CD4-positive, CD25-positive, alpha-beta regulatory T cell (primary cell): ENCODE measurements around the gene HTT-AS. TPM values are rescaled to one million over a fixed set of nuclear protein-coding genes. Genes with fewer than 3 reads are reported as not detected.
"Not testable (repeated sequence)": the region's sequence is repeated elsewhere in the genome, so short reads cannot be mapped to it uniquely, and the experiment has no call there.

ENCODE experiments used
- ATAC-seq, 2 donors: fragments of 150-1000 bp; cut with Tn5 transposase; one replicate each; pipeline ENCODE4 v1.10.0; 2021; ENCODE audit warnings: low read depth in 2 of 2, moderate number of reproducible peaks in 2 of 2, moderate library complexity in 1 of 2
- DNase-seq, 3 donors: peaks; one replicate each; pipeline versions ENCODE4 v3.0.0 to v3.0.0-alpha.2; 2012 to 2022; ENCODE audit warnings: mixed read lengths in 1 of 3
- H3K27ac ChIP-seq: one replicate; pipeline ENCODE4 v1.7.0; 2013; ENCODE audit warnings: mild to moderate bottlenecking, low read length; ENCODE audit not compliant: insufficient read depth, poor library complexity, severe bottlenecking
- H3K27me3 ChIP-seq: one replicate; pipeline ENCODE4 v1.7.0; 2013; ENCODE audit warnings: low read length; ENCODE audit not compliant: control insufficient read depth, insufficient read depth
- H3K36me3 ChIP-seq: one replicate; pipeline ENCODE4 v1.7.0; 2013; ENCODE audit warnings: mild to moderate bottlenecking, low read length, moderate library complexity; ENCODE audit not compliant: control insufficient read depth, insufficient read depth
- H3K4me1 ChIP-seq: 2 replicates; pipeline ENCODE4 v1.7.0; 2013; ENCODE audit warnings: mild to moderate bottlenecking, low read length; ENCODE audit not compliant: insufficient read depth, control insufficient read depth, poor library complexity, severe bottlenecking
- H3K4me3 ChIP-seq: one replicate; pipeline ENCODE4 v1.7.0; 2013; ENCODE audit warnings: low read depth, mild to moderate bottlenecking, low read length, moderate library complexity
- H3K9me3 ChIP-seq, 2 experiments: 1 replicate in 1 of 2; 2 replicates in 1 of 2; pipeline ENCODE4 v1.7.0; 2013; ENCODE audit warnings: low read length in 2 of 2, mild to moderate bottlenecking in 1 of 2, moderate library complexity in 1 of 2; ENCODE audit not compliant: control insufficient read depth in 2 of 2
- H3K27ac Mint-ChIP-seq, 3 donors: one replicate each; pipeline ENCODE4 v1.8.0; 2020 to 2022; ENCODE audit warnings: mild to moderate bottlenecking in 3 of 3, mixed read lengths in 3 of 3, moderate library complexity in 2 of 3
- H3K27me3 Mint-ChIP-seq: one replicate; pipeline ENCODE4 v1.8.0; 2022; ENCODE audit warnings: mild to moderate bottlenecking, mixed read lengths
- H3K36me3 Mint-ChIP-seq: one replicate; pipeline ENCODE4 v1.8.0; 2020; ENCODE audit warnings: mixed read lengths
- H3K4me1 Mint-ChIP-seq, 4 donors: one replicate each; pipeline ENCODE4 v1.8.0; 2020 to 2022; ENCODE audit warnings: mixed read lengths in 4 of 4, mild to moderate bottlenecking in 1 of 4
- H3K4me3 Mint-ChIP-seq, 4 donors: one replicate each; pipeline ENCODE4 v1.8.0; 2020 to 2022; ENCODE audit warnings: mild to moderate bottlenecking in 4 of 4, mixed read lengths in 4 of 4, moderate library complexity in 3 of 4
- H3K9me3 Mint-ChIP-seq, 7 donors: one replicate each; pipeline ENCODE4 v1.8.0; 2020 to 2022; ENCODE audit warnings: mixed read lengths in 7 of 7, mild to moderate bottlenecking in 3 of 7, moderate library complexity in 2 of 7
- polyA plus RNA-seq, 4 donors: library from polyadenylated mRNA; unstranded; fragments of 300-500 nt; fragmentation: Illumina TruSeq; gene quantifications; one replicate each; pipeline ENCODE4 v1.2.3, GENCODE V29; 2021
- total RNA-seq: library from RNA; stranded (reverse); gene quantifications from one replicate; pipeline ENCODE4 v1.2.3, GENCODE V29; 2022

HTT-AS gene
- total and polyA plus RNA-seq, 5 donors from 2014 or later = not detected

DNA sequence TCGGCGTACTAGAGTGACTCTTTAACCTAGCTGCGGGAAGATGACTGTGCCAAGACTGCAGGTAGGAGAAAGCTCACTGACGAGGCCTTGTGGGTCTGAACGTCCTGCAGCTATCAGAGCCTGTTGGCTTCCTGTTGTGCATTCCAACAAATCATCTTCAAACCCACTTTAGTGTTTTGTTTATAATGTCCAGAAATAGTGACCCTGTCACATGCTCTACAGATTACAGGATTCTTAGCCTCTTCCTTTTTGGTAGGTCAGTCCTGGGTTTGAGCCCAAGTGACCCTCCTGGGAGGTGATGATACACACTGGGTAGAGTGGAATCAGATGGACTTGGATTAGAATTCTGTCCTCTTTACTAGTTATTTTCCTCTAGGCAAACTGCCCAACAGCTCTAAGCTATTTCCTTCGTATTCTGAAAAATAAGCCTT, 33.4 kb upstream of the HTT-AS start:
- peaks cover 59% of the 10 kb centered on the region for H3K36me3 ChIP-seq

DNA sequence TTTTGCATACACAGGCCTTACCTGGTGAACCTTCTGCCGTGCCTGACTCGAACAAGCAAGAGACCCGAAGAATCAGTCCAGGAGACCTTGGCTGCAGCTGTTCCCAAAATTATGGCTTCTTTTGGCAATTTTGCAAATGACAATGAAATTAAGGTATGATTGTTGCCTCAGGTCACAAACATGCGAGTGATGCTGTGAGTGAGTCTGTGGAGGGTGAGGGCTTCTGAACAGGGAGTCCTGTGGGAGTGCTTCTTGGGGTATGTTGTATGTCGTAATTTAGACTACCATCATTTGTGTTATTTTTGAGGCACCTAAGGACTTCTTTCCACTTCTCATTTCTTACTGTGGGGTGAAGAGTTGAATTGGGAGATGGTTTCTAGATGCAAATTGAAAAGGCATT, 32.9 kb upstream of the HTT-AS start:
- no peaks in the 10 kb centered on the region for H3K9me3 ChIP-seq
- no peak overlapping the region for H3K4me3 ChIP-seq
- Mint-ChIP-seq H3K9me3 (no peaks in the 10 kb centered on the region), H3K27me3 (no peaks in the 10 kb centered on the region), H3K4me1 (peaks cover 2 to 9% (median 6%) of the 10 kb centered on the region in 4 donors), H3K4me3 (no peak overlapping the region), H3K27ac (no peak overlapping the region), H3K36me3 (peaks cover 34% of the 10 kb centered on the region)
- peak overlapping the region; percentile 10 for H3K27ac ChIP-seq
- H3K4me1 ChIP-seq = peaks cover 5% of the 10 kb centered on the region
- H3K36me3 ChIP-seq = peaks cover 55% of the 10 kb centered on the region
- DNase-seq (no peak), ATAC-seq (no peak)
- H3K27me3 ChIP-seq = no peaks in the 10 kb centered on the region

More for the DNA sequence above, 33.4 kb upstream of the HTT-AS start:
- no peak overlapping the region for H3K4me3 ChIP-seq
- Mint-ChIP-seq H3K9me3 (no peaks in the 10 kb centered on the region), H3K36me3 (peaks cover 37% of the 10 kb centered on the region), H3K27me3 (no peaks in the 10 kb centered on the region), H3K27ac (no peak overlapping the region), H3K4me3 (no peak overlapping the region), H3K4me1 (peaks cover 5 to 9% (median 6%) of the 10 kb centered on the region in 4 donors)
- DNase-seq (no peak), ATAC-seq (no peak)
- H3K27ac ChIP-seq = no peak overlapping the region
- H3K27me3 ChIP-seq = no peaks in the 10 kb centered on the region
- H3K9me3 ChIP-seq = no peaks in the 10 kb centered on the region
- H3K4me1 ChIP-seq = peaks cover 5% of the 10 kb centered on the region

DNA sequence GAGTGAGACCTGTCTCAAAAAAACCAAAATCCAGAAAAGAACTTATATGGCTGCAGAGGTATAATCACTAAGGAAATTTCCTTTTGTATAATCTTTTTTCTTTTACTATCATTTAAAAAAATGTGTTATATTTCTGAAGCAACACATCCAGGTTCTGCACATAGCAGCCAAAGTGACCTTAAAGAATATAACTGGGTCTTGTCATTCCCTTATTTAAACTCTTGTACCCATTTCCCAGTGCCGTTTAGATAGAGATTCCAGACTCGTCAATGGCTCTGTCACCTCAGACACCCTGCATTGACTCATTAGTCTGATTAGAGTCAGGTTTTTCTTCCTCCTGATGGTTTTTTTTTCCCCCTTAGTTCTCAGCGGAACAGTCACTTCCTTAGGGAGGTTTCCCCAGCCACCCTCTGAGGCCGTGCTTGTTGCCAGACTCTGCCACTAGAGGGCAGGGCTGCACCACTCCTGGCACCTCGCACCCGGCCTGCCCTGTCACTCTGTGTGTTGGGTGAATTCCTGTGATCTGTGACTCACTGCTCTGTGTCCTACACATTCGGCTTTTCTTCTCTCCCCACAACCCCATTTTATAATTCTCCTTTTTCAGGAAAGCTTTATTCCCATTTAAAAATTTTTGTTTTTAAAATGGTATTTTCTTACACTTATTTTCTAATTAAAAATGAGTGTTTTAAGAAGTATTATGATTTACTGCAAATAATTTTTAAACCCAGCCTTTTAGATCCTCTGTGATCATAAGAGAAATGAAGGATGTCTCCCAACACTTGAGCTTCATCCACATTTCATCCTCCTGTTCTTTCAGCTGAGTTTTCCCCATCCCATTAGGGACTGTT, 32.2 kb upstream of the HTT-AS start:
- H3K4me1 Mint-ChIP-seq = peaks cover 0 to 12% (median 8%) of the 10 kb centered on the region in 4 donors
- H3K27me3 Mint-ChIP-seq = no peaks in the 10 kb centered on the region
- DNase-seq (peak; percentile 68 to 82 (median 69)), ATAC-seq (peak; percentile 99)
- no peak overlapping the region for H3K4me3 Mint-ChIP-seq
- peaks cover 5% of the 10 kb centered on the region for H3K4me1 ChIP-seq
- no peaks in the 10 kb centered on the region for H3K9me3 ChIP-seq
- H3K36me3 ChIP-seq = peaks cover 49% of the 10 kb centered on the region
- no peak overlapping the region for H3K4me3 ChIP-seq
- peak overlapping the region; percentile 10 for H3K27ac ChIP-seq
- peak overlapping the region in 1 of 3 donors; percentile 16 for H3K27ac Mint-ChIP-seq
- H3K27me3 ChIP-seq = no peaks in the 10 kb centered on the region
- H3K9me3 Mint-ChIP-seq = no peaks in the 10 kb centered on the region
- peaks cover 30% of the 10 kb centered on the region for H3K36me3 Mint-ChIP-seq

DNA sequence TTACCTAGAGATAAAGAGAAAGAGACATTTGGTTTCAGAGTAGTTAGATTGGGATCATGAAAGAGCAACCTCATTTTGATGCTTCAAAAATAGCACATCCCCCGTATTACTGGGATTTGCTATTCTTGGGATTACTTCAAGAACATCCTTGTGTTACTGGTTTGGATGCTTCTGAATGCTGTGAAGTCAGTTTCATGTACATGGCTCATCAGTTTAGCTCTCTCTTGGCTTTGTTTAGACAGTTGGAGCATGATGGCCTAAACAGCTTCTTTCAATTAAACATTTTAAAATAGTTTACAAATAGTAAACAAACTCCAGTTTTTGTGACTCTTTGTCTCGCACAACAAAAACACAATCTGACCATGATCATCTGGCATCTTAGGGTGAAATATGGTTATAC, 24.0 kb upstream of the HTT-AS start:
- H3K36me3 ChIP-seq = peaks cover 35% of the 10 kb centered on the region
- Mint-ChIP-seq H3K9me3 (no peaks in the 10 kb centered on the region), H3K4me3 (no peak overlapping the region), H3K27ac (peak overlapping the region; percentile 32 to 70 (median 48)), H3K36me3 (peaks cover 31% of the 10 kb centered on the region), H3K27me3 (no peaks in the 10 kb centered on the region), H3K4me1 (peaks cover 6 to 22% (median 10%) of the 10 kb centered on the region in 4 donors)
- H3K27ac ChIP-seq = no peak overlapping the region
- DNase-seq = no peak
- no peaks in the 10 kb centered on the region for H3K9me3 ChIP-seq
- no peaks in the 10 kb centered on the region for H3K27me3 ChIP-seq
- H3K4me3 ChIP-seq = no peak overlapping the region
- no peaks in the 10 kb centered on the region for H3K4me1 ChIP-seq
- no peak for ATAC-seq

DNA sequence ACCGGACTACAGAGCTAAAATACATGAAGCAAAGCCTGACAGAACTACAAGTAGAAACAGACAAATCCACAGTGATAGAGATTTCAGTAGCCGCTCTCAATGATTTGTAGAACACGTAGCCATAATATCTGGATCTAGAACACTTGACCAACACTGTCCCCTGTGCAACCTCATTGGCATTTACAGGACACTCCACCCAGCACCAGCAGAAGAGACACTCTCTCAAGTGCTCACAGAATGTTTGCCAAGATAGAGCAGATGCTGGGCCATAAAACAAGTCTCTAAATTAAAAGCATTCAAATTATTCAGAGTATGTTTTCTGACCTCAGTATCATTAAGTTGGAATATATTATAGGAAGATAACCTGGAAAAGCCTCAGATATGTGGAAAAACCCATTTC, 21.9 kb upstream of the HTT-AS start:
- Histone ChIP-seq H3K4me1 (peaks cover 3% of the 10 kb centered on the region), H3K9me3 (no peaks in the 10 kb centered on the region), H3K36me3 (peaks cover 37% of the 10 kb centered on the region), H3K27ac (no peak overlapping the region), H3K4me3 (no peak overlapping the region), H3K27me3 (no peaks in the 10 kb centered on the region)
- Mint-ChIP-seq H3K27me3 (no peaks in the 10 kb centered on the region), H3K4me3 (no peak overlapping the region), H3K4me1 (peaks cover 5 to 27% (median 15%) of the 10 kb centered on the region in 4 donors), H3K9me3 (no peaks in the 10 kb centered on the region), H3K27ac (no peak overlapping the region), H3K36me3 (peaks cover 35% of the 10 kb centered on the region)
- ATAC-seq = no peak
- no peak for DNase-seq

DNA sequence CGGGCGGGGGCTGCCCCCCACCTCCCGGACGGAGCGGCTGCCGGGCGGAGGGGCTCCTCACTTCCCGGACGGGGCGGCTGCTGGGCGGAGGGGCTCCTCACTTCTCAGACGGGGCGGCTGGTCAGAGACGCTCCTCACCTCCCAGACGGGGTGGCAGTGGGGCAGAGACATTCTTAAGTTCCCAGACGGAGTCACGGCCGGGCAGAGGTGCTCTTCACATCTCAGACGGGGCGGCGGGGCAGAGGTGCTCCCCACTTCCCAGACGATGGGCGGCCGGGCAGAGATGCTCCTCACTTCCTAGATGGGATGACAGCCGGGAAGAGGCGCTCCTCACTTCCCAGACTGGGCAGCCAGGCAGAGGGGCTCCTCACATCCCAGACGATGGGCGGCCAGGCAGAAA, 20.4 kb upstream of the HTT-AS start:
- H3K9me3 Mint-ChIP-seq, H3K27ac ChIP-seq, H3K27me3 Mint-ChIP-seq, DNase-seq, H3K4me1 ChIP-seq, H3K4me3 ChIP-seq, H3K27me3 ChIP-seq, H3K27ac Mint-ChIP-seq, ATAC-seq, H3K9me3 ChIP-seq, H3K4me3 Mint-ChIP-seq: not testable (repeated sequence)
- Mint-ChIP-seq H3K36me3 (peaks cover 27% of the 10 kb centered on the region), H3K4me1 (peaks cover 13 to 21% (median 17%) of the 10 kb centered on the region in 4 donors)
- H3K36me3 ChIP-seq = peaks cover 31% of the 10 kb centered on the region

DNA sequence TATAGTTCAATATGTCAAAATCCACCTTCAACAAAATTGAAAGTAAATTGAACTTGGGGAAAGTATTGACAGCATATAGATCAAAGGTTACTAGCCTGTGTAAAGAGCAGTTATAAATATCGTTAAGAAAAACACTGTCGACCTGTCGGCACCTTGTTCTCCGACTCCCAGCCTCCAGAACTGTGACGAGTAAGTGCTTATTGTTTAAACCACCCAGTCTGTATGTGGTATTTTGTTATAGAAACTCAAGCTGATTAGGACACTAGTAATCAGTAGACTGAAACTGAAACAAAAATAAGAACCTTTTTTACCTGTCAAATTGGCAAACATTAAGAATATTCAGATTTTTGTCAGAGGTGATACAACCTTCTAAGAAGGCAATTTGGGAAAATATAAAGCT, 17.1 kb upstream of the HTT-AS start:
- Mint-ChIP-seq H3K27ac (peak overlapping the region; percentile 63 to 84 (median 70)), H3K27me3 (no peaks in the 10 kb centered on the region), H3K4me3 (peak overlapping the region in 2 of 4 donors; percentile 45 to 91), H3K4me1 (peaks cover 7 to 21% (median 18%) of the 10 kb centered on the region in 4 donors), H3K9me3 (no peaks in the 10 kb centered on the region), H3K36me3 (peaks cover 41% of the 10 kb centered on the region)
- ATAC-seq = peak; percentile 37 to 52
- no peaks in the 10 kb centered on the region for H3K9me3 ChIP-seq
- peaks cover 3% of the 10 kb centered on the region for H3K4me1 ChIP-seq
- peak in 1 of 3 donors; percentile 52 for DNase-seq
- H3K27ac ChIP-seq = no peak overlapping the region
- peak overlapping the region; percentile 51 for H3K4me3 ChIP-seq
- H3K27me3 ChIP-seq = no peaks in the 10 kb centered on the region
- peaks cover 35% of the 10 kb centered on the region for H3K36me3 ChIP-seq
